Kidney epithelial cell (primary cell): ENCODE measurements around the gene ERC2. TPM values are rescaled to one million over a fixed set of nuclear protein-coding genes. Genes with fewer than 3 reads are reported as not detected.

Experiments used
- DNase-seq: peaks from one replicate; pipeline ENCODE4 v3.0.0-alpha.2; 2010; ENCODE audit warnings: low read depth
- H3K27me3 ChIP-seq: 2 replicates; pipeline ENCODE4 v1.6.0; 2011; ENCODE audit warnings: low read length; ENCODE audit not compliant: control insufficient read depth, insufficient read depth
- H3K36me3 ChIP-seq: 2 replicates; pipeline ENCODE4 v1.5.1; 2011; ENCODE audit warnings: low read length; ENCODE audit not compliant: control insufficient read depth, insufficient read depth
- H3K4me3 ChIP-seq: 2 replicates; pipeline ENCODE4 v1.5.1; 2011; ENCODE audit warnings: low read depth, mild to moderate bottlenecking, control low read depth, low read length
- total RNA-seq: library from RNA; depleted of rRNA; stranded (reverse); fragments of >200 nt; gene quantifications from 2 replicates; pipeline ENCODE4 v1.2.3, GENCODE V29; 2015
- TF ChIP-seq, protein P1 (sequence below): IDR thresholded peaks from 2 replicates; pipeline ENCODE4 v1.5.1; 2011; ENCODE audit warnings: mild to moderate bottlenecking, moderate library complexity, low read length, control low read depth, inconsistent platforms; ENCODE audit not compliant: insufficient read depth, poor library complexity, severe bottlenecking

Gene ERC2
- total RNA-seq, 1 donor from 2014 or later, result 17.0 TPM

- TF ChIP-seq, protein P1, sequence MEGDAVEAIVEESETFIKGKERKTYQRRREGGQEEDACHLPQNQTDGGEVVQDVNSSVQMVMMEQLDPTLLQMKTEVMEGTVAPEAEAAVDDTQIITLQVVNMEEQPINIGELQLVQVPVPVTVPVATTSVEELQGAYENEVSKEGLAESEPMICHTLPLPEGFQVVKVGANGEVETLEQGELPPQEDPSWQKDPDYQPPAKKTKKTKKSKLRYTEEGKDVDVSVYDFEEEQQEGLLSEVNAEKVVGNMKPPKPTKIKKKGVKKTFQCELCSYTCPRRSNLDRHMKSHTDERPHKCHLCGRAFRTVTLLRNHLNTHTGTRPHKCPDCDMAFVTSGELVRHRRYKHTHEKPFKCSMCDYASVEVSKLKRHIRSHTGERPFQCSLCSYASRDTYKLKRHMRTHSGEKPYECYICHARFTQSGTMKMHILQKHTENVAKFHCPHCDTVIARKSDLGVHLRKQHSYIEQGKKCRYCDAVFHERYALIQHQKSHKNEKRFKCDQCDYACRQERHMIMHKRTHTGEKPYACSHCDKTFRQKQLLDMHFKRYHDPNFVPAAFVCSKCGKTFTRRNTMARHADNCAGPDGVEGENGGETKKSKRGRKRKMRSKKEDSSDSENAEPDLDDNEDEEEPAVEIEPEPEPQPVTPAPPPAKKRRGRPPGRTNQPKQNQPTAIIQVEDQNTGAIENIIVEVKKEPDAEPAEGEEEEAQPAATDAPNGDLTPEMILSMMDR, result no peak
- no peaks in the 10 kb centered on the region for H3K36me3 ChIP-seq
- DNase-seq, result no peak
- H3K27me3 ChIP-seq, result no peaks in the 10 kb centered on the region
- no peak overlapping the region for H3K4me3 ChIP-seq
Measured at GRCh38 chr3:55604846-55605245, 863.4 kb downstream of the ERC2 start.

DNA sequence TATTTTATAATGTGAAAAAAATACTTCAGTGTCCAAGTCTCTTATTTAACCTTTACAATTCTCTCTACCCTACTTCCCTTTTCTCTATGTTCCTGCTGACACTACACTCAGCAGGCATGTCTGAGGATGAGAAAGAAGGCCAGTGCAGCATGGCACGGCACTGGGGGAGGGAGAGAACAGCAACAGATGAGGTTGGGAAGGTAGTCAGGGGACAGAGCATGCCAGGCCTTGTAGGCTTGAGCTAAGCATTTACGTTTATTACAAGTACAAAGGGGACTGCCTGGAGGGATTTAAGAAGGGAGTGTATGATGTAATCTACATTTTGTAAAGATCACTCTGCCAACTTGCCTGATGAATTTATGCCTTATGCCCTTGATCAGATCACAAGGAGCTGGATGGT lies 863.9 kb downstream of the ERC2 start:
- Histone ChIP-seq H3K4me3 (no peak overlapping the region), H3K36me3 (no peaks in the 10 kb centered on the region), H3K27me3 (no peaks in the 10 kb centered on the region)
- TF ChIP-seq, protein P1, result no peak
- no peak for DNase-seq

- Histone ChIP-seq H3K27me3 (no peaks in the 10 kb centered on the region), H3K4me3 (no peak overlapping the region), H3K36me3 (no peaks in the 10 kb centered on the region)
- DNase-seq, result no peak
- TF ChIP-seq, protein P1, result no peak
Measured at GRCh38 chr3:55601366-55602080, 866.7 kb downstream of the ERC2 start.

DNA sequence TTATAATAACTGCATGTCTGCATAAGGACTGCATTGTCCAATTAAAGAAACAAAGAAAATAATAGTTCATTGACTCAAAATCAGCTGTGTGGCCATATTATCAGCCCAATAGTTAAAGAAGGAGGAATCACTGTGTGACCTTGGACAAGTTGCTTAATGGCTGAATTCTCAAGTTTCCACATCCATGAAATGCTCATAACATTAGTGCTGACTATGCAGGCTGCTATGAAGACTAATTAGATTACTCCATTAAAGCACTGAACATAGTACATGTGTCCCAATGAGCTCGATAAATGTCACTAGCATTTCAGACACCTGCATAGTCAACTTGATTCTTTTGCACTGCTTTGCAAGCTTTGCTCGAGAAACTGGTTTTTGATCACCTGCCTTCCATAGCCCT lies 870.0 kb downstream of the ERC2 start:
- H3K36me3 ChIP-seq, result no peaks in the 10 kb centered on the region
- DNase-seq, result no peak
- no peak overlapping the region for H3K4me3 ChIP-seq
- no peaks in the 10 kb centered on the region for H3K27me3 ChIP-seq
- TF ChIP-seq, protein P1, result no peak

GRCh38 chr3:55597641-55598040 lies 870.6 kb downstream of the ERC2 start:
- Histone ChIP-seq H3K27me3 (no peaks in the 10 kb centered on the region), H3K4me3 (no peak overlapping the region), H3K36me3 (no peaks in the 10 kb centered on the region)
- TF ChIP-seq, protein P1, result no peak
- DNase-seq, result no peak

DNA sequence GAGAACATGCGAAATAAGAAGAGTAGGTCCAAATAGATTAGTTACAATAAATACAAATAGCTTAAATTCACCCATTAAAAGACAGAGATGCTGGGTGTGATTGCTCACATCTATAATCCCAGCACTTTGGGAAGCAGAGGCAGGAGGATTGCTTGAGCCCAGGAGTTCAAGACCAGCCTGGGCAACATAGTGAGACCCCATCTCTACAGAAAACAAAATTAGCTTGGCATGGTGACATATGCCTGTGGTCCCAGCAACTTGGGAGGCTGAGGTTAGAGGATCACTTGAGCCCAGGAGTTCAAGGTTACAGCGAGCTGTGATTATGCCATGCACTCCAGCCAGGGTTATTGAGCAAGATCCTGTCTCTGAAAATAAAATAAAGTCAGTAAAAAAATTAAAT lies 872.1 kb downstream of the ERC2 start:
- Histone ChIP-seq H3K4me3 (no peak overlapping the region), H3K36me3 (no peaks in the 10 kb centered on the region), H3K27me3 (no peaks in the 10 kb centered on the region)
- no peak for DNase-seq
- TF ChIP-seq, protein P1, result no peak
